WTC11 (cell line): ENCODE measurements around the gene SLIT1.

Experiments used
- NFYB ChIP-seq: sonication (generic); formaldehyde crosslinking; conservative IDR thresholded peaks from 2 replicates; pipeline ENCODE4 v1.8.0; 2022; ENCODE audit warnings: low read depth, missing genetic modification reagents
- SMAD4 ChIP-seq: sonication (generic); formaldehyde crosslinking; IDR thresholded peaks from 2 replicates; pipeline ENCODE4 v1.8.0; 2022; ENCODE audit warnings: mild to moderate bottlenecking, missing genetic modification reagents
- ZBTB21 ChIP-seq: sonication (generic); formaldehyde crosslinking; IDR thresholded peaks from 2 replicates; pipeline ENCODE4 v1.8.1; 2023; ENCODE audit warnings: mild to moderate bottlenecking, missing genetic modification reagents, borderline replicate concordance
- TF ChIP-seq, protein P1 (sequence below): fragments of 200-600 bp; IDR thresholded peaks from 2 replicates; pipeline ENCODE4 v1.8.0; 2022; ENCODE audit warnings: antibody characterized with exemption
- TF ChIP-seq, protein P2 (sequence below): sonication (generic); formaldehyde crosslinking; IDR thresholded peaks from 2 replicates; pipeline ENCODE4 v1.8.1; 2022; ENCODE audit warnings: mild to moderate bottlenecking, missing genetic modification reagents, moderate library complexity, borderline replicate concordance
- TF ChIP-seq, protein P3 (sequence below): sonication (generic); formaldehyde crosslinking; IDR thresholded peaks from 2 replicates; pipeline ENCODE4 v1.8.1; 2023; ENCODE audit warnings: mild to moderate bottlenecking, missing genetic modification reagents, borderline replicate concordance
- TF ChIP-seq, protein P4 (sequence below): sonication (generic); formaldehyde crosslinking; IDR thresholded peaks from 2 replicates; pipeline ENCODE4 v1.8.0; 2022; ENCODE audit warnings: mild to moderate bottlenecking, missing genetic modification reagents
- TF ChIP-seq, protein P5 (sequence below): sonication (generic); formaldehyde crosslinking; IDR thresholded peaks from 2 replicates; pipeline ENCODE4 v1.8.1; 2022; ENCODE audit warnings: low read depth, mild to moderate bottlenecking, moderate library complexity, missing genetic modification reagents, borderline replicate concordance

DNA sequence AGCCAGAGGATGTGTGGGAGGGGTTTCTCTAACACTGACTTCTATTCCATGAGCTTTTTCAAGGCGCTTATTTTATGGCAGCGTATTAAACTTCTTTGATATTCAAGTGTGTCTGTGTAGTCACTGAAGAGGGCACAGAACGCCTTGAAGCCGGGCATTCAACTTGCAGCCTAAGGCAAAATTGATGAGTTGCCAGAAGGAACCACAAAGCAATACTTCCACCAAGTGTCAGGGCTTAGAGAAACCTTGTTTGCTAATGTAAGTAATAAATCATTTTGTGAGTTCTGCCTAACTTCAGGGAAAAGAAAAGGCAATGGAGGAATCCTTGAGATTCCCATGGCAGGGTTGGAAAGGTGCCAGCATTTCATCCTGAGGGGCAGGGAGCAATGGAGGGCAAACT lies 189.9 kb downstream of the SLIT1 start:
- TF ChIP-seq SMAD4 (CRISPR knock-in tag) (no peak), NFYB (CRISPR knock-in tag) (no peak), ZBTB21 (CRISPR knock-in tag) (no peak)
- TF ChIP-seq, protein P1, sequence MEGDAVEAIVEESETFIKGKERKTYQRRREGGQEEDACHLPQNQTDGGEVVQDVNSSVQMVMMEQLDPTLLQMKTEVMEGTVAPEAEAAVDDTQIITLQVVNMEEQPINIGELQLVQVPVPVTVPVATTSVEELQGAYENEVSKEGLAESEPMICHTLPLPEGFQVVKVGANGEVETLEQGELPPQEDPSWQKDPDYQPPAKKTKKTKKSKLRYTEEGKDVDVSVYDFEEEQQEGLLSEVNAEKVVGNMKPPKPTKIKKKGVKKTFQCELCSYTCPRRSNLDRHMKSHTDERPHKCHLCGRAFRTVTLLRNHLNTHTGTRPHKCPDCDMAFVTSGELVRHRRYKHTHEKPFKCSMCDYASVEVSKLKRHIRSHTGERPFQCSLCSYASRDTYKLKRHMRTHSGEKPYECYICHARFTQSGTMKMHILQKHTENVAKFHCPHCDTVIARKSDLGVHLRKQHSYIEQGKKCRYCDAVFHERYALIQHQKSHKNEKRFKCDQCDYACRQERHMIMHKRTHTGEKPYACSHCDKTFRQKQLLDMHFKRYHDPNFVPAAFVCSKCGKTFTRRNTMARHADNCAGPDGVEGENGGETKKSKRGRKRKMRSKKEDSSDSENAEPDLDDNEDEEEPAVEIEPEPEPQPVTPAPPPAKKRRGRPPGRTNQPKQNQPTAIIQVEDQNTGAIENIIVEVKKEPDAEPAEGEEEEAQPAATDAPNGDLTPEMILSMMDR = no peak
- TF ChIP-seq, protein P2, sequence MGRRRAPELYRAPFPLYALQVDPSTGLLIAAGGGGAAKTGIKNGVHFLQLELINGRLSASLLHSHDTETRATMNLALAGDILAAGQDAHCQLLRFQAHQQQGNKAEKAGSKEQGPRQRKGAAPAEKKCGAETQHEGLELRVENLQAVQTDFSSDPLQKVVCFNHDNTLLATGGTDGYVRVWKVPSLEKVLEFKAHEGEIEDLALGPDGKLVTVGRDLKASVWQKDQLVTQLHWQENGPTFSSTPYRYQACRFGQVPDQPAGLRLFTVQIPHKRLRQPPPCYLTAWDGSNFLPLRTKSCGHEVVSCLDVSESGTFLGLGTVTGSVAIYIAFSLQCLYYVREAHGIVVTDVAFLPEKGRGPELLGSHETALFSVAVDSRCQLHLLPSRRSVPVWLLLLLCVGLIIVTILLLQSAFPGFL (CRISPR knock-in tag) = no peak
- TF ChIP-seq, protein P3, sequence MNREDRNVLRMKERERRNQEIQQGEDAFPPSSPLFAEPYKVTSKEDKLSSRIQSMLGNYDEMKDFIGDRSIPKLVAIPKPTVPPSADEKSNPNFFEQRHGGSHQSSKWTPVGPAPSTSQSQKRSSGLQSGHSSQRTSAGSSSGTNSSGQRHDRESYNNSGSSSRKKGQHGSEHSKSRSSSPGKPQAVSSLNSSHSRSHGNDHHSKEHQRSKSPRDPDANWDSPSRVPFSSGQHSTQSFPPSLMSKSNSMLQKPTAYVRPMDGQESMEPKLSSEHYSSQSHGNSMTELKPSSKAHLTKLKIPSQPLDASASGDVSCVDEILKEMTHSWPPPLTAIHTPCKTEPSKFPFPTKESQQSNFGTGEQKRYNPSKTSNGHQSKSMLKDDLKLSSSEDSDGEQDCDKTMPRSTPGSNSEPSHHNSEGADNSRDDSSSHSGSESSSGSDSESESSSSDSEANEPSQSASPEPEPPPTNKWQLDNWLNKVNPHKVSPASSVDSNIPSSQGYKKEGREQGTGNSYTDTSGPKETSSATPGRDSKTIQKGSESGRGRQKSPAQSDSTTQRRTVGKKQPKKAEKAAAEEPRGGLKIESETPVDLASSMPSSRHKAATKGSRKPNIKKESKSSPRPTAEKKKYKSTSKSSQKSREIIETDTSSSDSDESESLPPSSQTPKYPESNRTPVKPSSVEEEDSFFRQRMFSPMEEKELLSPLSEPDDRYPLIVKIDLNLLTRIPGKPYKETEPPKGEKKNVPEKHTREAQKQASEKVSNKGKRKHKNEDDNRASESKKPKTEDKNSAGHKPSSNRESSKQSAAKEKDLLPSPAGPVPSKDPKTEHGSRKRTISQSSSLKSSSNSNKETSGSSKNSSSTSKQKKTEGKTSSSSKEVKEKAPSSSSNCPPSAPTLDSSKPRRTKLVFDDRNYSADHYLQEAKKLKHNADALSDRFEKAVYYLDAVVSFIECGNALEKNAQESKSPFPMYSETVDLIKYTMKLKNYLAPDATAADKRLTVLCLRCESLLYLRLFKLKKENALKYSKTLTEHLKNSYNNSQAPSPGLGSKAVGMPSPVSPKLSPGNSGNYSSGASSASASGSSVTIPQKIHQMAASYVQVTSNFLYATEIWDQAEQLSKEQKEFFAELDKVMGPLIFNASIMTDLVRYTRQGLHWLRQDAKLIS = no peak
- TF ChIP-seq, protein P4, sequence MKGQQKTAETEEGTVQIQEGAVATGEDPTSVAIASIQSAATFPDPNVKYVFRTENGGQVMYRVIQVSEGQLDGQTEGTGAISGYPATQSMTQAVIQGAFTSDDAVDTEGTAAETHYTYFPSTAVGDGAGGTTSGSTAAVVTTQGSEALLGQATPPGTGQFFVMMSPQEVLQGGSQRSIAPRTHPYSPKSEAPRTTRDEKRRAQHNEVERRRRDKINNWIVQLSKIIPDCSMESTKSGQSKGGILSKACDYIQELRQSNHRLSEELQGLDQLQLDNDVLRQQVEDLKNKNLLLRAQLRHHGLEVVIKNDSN (CRISPR knock-in tag) = no peak
- TF ChIP-seq, protein P5, sequence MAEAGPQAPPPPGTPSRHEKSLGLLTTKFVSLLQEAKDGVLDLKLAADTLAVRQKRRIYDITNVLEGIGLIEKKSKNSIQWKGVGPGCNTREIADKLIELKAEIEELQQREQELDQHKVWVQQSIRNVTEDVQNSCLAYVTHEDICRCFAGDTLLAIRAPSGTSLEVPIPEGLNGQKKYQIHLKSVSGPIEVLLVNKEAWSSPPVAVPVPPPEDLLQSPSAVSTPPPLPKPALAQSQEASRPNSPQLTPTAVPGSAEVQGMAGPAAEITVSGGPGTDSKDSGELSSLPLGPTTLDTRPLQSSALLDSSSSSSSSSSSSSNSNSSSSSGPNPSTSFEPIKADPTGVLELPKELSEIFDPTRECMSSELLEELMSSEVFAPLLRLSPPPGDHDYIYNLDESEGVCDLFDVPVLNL (CRISPR knock-in tag) = no peak
